ENCODE data around the gene QRICH2.
A peak's percentile ranks its signal among the peaks of the same experiment; 100 is the strongest.

DNA sequence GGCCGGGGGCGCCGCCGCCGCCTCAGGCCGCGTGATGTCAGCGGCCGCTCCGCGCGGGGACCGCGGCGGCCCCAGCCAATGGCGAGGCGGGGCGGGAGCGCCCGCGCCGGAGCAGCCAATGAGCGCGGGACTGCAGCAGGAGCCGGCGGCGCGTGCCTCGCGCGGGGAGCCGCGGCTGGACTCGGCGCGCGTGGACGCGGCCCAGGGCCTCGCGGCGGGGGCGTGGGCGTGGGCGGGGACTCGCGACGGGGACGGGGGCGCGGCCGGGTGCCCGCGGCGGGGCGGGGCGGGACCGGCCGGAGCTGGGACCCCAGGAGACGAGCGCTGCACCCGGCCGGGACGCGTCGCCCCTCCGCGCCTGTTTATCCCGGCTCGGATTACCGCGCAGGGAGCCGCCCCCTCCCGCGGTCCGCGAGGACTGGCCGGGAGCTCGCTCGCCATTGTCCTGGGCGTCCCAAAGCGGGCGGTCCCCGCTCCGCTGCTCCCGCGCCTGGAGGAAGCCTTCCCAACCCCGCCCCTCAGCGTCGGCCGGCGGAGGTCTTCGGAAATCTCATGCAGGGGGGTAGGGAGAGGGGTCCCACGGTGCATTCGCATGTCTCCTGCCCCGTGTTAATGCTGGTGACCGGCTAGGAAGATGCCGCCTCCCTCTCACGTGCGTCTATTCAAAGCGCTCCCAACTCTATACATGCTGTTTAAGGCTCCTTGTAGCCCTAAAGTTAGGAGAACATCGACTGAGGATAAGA, 67.4 kb downstream of the QRICH2 start, which contains the start of gene RNF157:
- TF ChIP-seq, protein P1, sequence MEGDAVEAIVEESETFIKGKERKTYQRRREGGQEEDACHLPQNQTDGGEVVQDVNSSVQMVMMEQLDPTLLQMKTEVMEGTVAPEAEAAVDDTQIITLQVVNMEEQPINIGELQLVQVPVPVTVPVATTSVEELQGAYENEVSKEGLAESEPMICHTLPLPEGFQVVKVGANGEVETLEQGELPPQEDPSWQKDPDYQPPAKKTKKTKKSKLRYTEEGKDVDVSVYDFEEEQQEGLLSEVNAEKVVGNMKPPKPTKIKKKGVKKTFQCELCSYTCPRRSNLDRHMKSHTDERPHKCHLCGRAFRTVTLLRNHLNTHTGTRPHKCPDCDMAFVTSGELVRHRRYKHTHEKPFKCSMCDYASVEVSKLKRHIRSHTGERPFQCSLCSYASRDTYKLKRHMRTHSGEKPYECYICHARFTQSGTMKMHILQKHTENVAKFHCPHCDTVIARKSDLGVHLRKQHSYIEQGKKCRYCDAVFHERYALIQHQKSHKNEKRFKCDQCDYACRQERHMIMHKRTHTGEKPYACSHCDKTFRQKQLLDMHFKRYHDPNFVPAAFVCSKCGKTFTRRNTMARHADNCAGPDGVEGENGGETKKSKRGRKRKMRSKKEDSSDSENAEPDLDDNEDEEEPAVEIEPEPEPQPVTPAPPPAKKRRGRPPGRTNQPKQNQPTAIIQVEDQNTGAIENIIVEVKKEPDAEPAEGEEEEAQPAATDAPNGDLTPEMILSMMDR (IDR thresholded peaks at IDR 0.05), result no peak
- TF ChIP-seq POLR2AphosphoS5 (IDR thresholded peaks at IDR 0.05), result peak; percentile 4 to 58 (median 23)
- TF ChIP-seq POLR2A (IDR thresholded peaks at IDR 0.05), result no peak
